T-cell (primary cell): Measurements from ENCODE around the gene AGPS. TPM values are rescaled to one million over a fixed set of nuclear protein-coding genes. Genes with fewer than 3 reads are reported as not detected.
"Not testable (repeated sequence)": the region's sequence is repeated elsewhere in the genome, so short reads cannot be mapped to it uniquely, and the experiment has no call there.

Source experiments
- ATAC-seq, 4 experiments: fragments of 200-7000 bp in 3 of 4; fragments of 150-1000 bp in 1 of 4; cut with Tn5 transposase; replicated peaks in 1 of 4; 1 replicate in 3 of 4; 2 replicates in 1 of 4; pipeline ENCODE4 v1.10.0; 2021; ENCODE audit warnings: moderate library complexity in 3 of 4, mild to moderate bottlenecking in 2 of 4, moderate number of reproducible peaks in 1 of 4
- CTCF ChIA-PET, 2 donors: fragments of 300-600 bp; sonication (Branson Sonifier 250); formaldehyde crosslinking; loops; one replicate each; lab custom pipeline; 2022; ENCODE audit warnings: antibody characterized with exemption in 2 of 2; lab: Charles Lee
- POLR2A ChIA-PET, 2 donors: fragments of 300-600 bp; sonication (Branson Sonifier 250); formaldehyde crosslinking; loops; one replicate each; lab custom pipeline; 2022; ENCODE audit warnings: antibody characterized with exemption in 2 of 2; lab: Charles Lee
- DNase-seq, 35 experiments: peaks; one replicate each; pipeline versions ENCODE4 v3.0.0 to v3.0.0-alpha.2; 2013 to 2023
- H3K27ac ChIP-seq: one replicate; pipeline ENCODE4 v1.5.1; 2013; ENCODE audit warnings: low read length
- H3K27me3 ChIP-seq, 2 experiments: replicated peaks in 1 of 2; 1 replicate in 1 of 2; 2 replicates in 1 of 2; pipeline versions ENCODE4 v1.6.1 to v1.7.0; 2013; ENCODE audit warnings: low read length in 1 of 2, mixed read lengths in 1 of 2; ENCODE audit not compliant: control insufficient read depth in 2 of 2, insufficient read depth in 2 of 2; ENCODE audit errors: extremely low read depth in 1 of 2
- H3K36me3 ChIP-seq, 2 donors: 1 replicate in 1 of 2; 2 replicates in 1 of 2; pipeline versions ENCODE4 v1.6.1 to v1.7.0; 2013; ENCODE audit warnings: low read length in 1 of 2; ENCODE audit not compliant: control insufficient read depth in 2 of 2, insufficient read depth in 1 of 2; ENCODE audit errors: extremely low read depth in 1 of 2
- H3K4me1 ChIP-seq, 2 experiments: 1 replicate in 1 of 2; 2 replicates in 1 of 2; pipeline versions ENCODE4 v1.6.1 to v1.7.0; 2013; ENCODE audit warnings: low read length in 2 of 2, mixed read lengths in 1 of 2; ENCODE audit not compliant: insufficient read depth in 2 of 2, control insufficient read depth in 1 of 2; ENCODE audit errors: extremely low read depth in 1 of 2
- H3K4me3 ChIP-seq, 2 donors: 1 replicate in 1 of 2; 2 replicates in 1 of 2; pipeline versions ENCODE4 v1.5.1 to v1.7.0; 2013; ENCODE audit warnings: mild to moderate bottlenecking in 2 of 2, low read length in 1 of 2, moderate library complexity in 1 of 2; ENCODE audit not compliant: control insufficient read depth in 1 of 2; ENCODE audit errors: extremely low read depth in 1 of 2
- H3K9me3 ChIP-seq: 2 replicates; pipeline ENCODE4 v1.7.0; 2013
- H3K27ac Mint-ChIP-seq, 2 donors: one replicate each; pipeline ENCODE4 v1.8.0; 2020 to 2021; ENCODE audit warnings: mild to moderate bottlenecking in 2 of 2, mixed read lengths in 2 of 2
- H3K27me3 Mint-ChIP-seq, 2 donors: one replicate each; pipeline ENCODE4 v1.8.0; 2021 to 2022; ENCODE audit warnings: mixed read lengths in 2 of 2
- H3K36me3 Mint-ChIP-seq: one replicate; pipeline ENCODE4 v1.8.0; 2021; ENCODE audit warnings: mixed read lengths
- H3K4me1 Mint-ChIP-seq, 3 donors: one replicate each; pipeline ENCODE4 v1.8.0; 2020 to 2022; ENCODE audit warnings: mixed read lengths in 3 of 3, mild to moderate bottlenecking in 1 of 3
- H3K4me3 Mint-ChIP-seq, 3 donors: one replicate each; pipeline ENCODE4 v1.8.0; 2020 to 2022; ENCODE audit warnings: mild to moderate bottlenecking in 3 of 3, mixed read lengths in 3 of 3, moderate library complexity in 3 of 3
- H3K9me3 Mint-ChIP-seq, 3 donors: one replicate each; pipeline ENCODE4 v1.8.0; 2020 to 2022; ENCODE audit warnings: mixed read lengths in 3 of 3
- WGBS: methylation state at CpG from one replicate; pipeline ENCODE4 v1.1.5; 2013; ENCODE audit warnings: missing lambda C conversion rate; ENCODE audit not compliant: insufficient coverage; 5-methylcytosine and 5-hydroxymethylcytosine counted together
- total RNA-seq, 35 experiments: library from RNA in 6 of 35; stranded (reverse) in 6 of 35; fragments of 120-200 nt in 1 of 35; gene quantifications; one replicate each; pipeline versions ENCODE4 v1.2.1 to v1.2.4 and lab custom pipeline; 2013 to 2026

The AGPS gene
- total RNA-seq, 5 donors from 2014 or later (not counting 1 experiment from before 2014, with no cell fraction given) = 26.1 to 32.3 (median 29.6) TPM

DNA sequence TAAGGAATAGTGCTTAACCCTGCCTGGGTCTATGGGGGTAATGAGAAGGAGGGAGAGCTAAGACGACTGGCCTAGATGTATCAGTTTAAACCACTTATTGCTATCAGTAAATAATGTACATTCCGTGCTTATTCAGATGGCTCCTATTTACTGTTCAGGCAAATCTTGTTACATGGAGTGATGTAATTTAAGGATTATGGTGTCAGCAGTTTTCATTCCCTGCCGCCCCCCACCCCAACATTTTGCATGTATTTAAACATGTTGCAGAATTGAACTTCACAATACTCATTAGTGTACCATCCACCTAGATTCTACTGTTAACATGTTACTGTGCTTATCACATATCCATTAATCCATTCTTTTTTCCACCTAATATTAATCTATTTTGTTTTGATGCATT lies 11.7 kb downstream of the AGPS start:
- Mint-ChIP-seq H3K36me3 (peaks cover 8% of the 10 kb centered on the region), H3K4me3 (no peak overlapping the region), H3K27me3 (no peaks in the 10 kb centered on the region), H3K9me3 (peaks cover 0 to under 1% (median 0%) of the 10 kb centered on the region in 3 donors), H3K27ac (no peak overlapping the region), H3K4me1 (peaks cover 66 to 69% (median 68%) of the 10 kb centered on the region in 3 donors)
- ChIA-PET POLR2A (no interaction called here), CTCF (interaction anchor here in 1 of 2 donors (1.1 kb wide), 1 partner anchor 69 kb away, joined by 3 read pairs; no protein-coding TSS in a partner anchor)
- no peak for ATAC-seq
- H3K27ac ChIP-seq = no peak overlapping the region
- H3K9me3 ChIP-seq = no peaks in the 10 kb centered on the region
- WGBS = no CpG with 5 or more reads among the region's 3 CpGs
- no peak for DNase-seq
- H3K4me1 ChIP-seq = no peaks in the 10 kb centered on the region
- no peaks in the 10 kb centered on the region for H3K27me3 ChIP-seq
- no peaks in the 10 kb centered on the region for H3K36me3 ChIP-seq
- H3K4me3 ChIP-seq = no peak overlapping the region

DNA sequence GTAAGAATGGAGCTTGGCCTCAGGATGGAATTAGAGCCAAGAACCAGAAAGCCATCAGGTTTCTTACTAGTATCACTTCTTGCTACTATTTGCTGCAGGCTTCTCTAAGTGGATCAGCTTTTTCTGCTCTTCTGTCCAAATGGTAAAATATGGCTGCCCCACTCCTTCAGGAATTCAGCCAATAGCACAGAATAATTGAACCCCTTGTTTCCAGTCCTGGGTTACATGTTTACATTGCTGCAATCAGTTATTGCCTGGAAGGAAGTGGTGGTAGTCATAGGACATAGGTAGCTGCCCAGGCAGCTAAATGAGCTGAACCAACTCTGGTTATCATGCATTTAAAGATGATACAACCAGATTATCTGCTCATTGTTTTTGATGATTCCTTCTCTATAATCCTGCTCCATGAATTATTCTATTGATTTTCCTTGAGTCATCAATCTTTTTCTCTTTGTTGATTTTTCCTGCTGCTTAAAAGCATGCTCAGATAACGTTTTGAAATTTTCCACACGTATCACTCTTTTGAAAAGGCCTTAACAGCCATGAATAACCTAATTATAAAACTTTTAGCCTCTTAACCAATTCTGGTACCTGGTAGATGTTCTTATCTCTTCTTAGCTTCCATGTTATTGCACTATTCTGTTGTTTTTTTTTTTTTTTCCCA lies 12.6 kb downstream of the AGPS start:
- H3K27ac Mint-ChIP-seq = no peak overlapping the region
- H3K4me3 Mint-ChIP-seq = no peak overlapping the region
- Histone ChIP-seq H3K9me3 (no peaks in the 10 kb centered on the region), H3K4me3 (no peak overlapping the region), H3K4me1 (no peaks in the 10 kb centered on the region), H3K27ac (no peak overlapping the region), H3K36me3 (no peaks in the 10 kb centered on the region), H3K27me3 (no peaks in the 10 kb centered on the region)
- ATAC-seq (no peak), DNase-seq (no peak)
- H3K36me3 Mint-ChIP-seq = peaks cover 11% of the 10 kb centered on the region
- WGBS = 100% methylated on average over 1 of the region's 2 CpGs
- H3K27me3 Mint-ChIP-seq = no peaks in the 10 kb centered on the region
- POLR2A ChIA-PET = interaction anchor here (0.5 to 1.0 kb wide), 4 partner anchors 9 to 111 kb away, joined by 3 to 10 read pairs (median 3); no protein-coding TSS in a partner anchor
- H3K9me3 Mint-ChIP-seq = peaks cover 0 to 4% (median 3%) of the 10 kb centered on the region in 3 donors
- CTCF ChIA-PET = interaction anchor here (0.6 to 1.1 kb wide), 7 partner anchors 11 to 917 kb away, joined by 3 to 5 read pairs (median 5); no protein-coding TSS in a partner anchor
- H3K4me1 Mint-ChIP-seq = peaks cover 65 to 67% (median 66%) of the 10 kb centered on the region in 3 donors

DNA sequence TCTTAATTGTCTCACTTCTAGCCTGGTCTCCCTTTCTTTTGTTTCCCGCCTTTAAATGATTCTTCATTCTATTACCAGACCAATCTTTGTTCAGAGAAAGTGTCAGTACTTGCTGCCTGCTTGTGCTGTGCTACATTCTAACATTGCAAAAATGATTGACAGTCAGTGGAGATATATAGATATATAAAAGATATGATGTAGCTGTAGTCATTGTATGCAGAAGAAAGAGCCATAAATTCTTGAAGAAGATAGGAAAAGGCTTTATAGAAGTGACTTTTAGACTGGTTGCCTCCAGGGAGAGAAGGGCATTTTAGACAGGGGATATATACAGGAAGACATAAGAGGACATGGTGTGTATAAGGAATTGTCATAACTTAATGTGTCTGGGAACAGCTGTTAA lies 13.6 kb downstream of the AGPS start:
- Histone ChIP-seq H3K27me3 (no peaks in the 10 kb centered on the region), H3K9me3 (no peaks in the 10 kb centered on the region), H3K4me3 (no peak overlapping the region), H3K4me1 (no peaks in the 10 kb centered on the region), H3K36me3 (no peaks in the 10 kb centered on the region), H3K27ac (no peak overlapping the region)
- Mint-ChIP-seq H3K27me3 (no peaks in the 10 kb centered on the region), H3K4me3 (no peak overlapping the region), H3K36me3 (peaks cover 11% of the 10 kb centered on the region), H3K4me1 (peaks cover 61 to 68% (median 62%) of the 10 kb centered on the region in 3 donors), H3K27ac (no peak overlapping the region), H3K9me3 (peaks cover 0 to 4% (median 3%) of the 10 kb centered on the region in 3 donors)
- CTCF ChIA-PET = interaction anchor here (0.7 to 1.1 kb wide), 4 partner anchors 10 to 142 kb away, joined by 3 to 5 read pairs (median 4); no protein-coding TSS in a partner anchor
- POLR2A ChIA-PET = interaction anchor here in 1 of 2 donors (0.5 to 1.0 kb wide), 4 partner anchors 8 to 110 kb away, joined by 3 to 10 read pairs (median 3); no protein-coding TSS in a partner anchor
- DNase-seq (no peak), ATAC-seq (no peak)
- WGBS = no CpG with 5 or more reads among the region's 1 CpG

- 100% methylated on average over 2 of the region's 2 CpGs for WGBS
- Histone ChIP-seq H3K27me3 (no peaks in the 10 kb centered on the region), H3K9me3 (no peaks in the 10 kb centered on the region), H3K36me3 (no peaks in the 10 kb centered on the region), H3K4me3 (no peak overlapping the region), H3K27ac (no peak overlapping the region), H3K4me1 (no peaks in the 10 kb centered on the region)
- DNase-seq (no peak), ATAC-seq (no peak)
- Mint-ChIP-seq H3K36me3 (peaks cover 11% of the 10 kb centered on the region), H3K27me3 (no peaks in the 10 kb centered on the region), H3K4me1 (peaks cover 67 to 68% (median 67%) of the 10 kb centered on the region in 3 donors), H3K27ac (no peak overlapping the region), H3K4me3 (no peak overlapping the region), H3K9me3 (peaks cover 0 to 4% (median 3%) of the 10 kb centered on the region in 3 donors)
- POLR2A ChIA-PET = interaction anchor here in 1 of 2 donors (0.5 kb wide), 1 partner anchor 17 kb away, joined by 3 read pairs; no protein-coding TSS in a partner anchor
- CTCF ChIA-PET = no interaction called here
Observed at GRCh38 chr2:177407031-177407430, 14.5 kb downstream of the AGPS start.

- ATAC-seq, H3K27ac Mint-ChIP-seq, H3K4me1 ChIP-seq, H3K4me3 ChIP-seq, H3K9me3 Mint-ChIP-seq, H3K27ac ChIP-seq, POLR2A ChIA-PET, H3K4me3 Mint-ChIP-seq, H3K27me3 Mint-ChIP-seq, H3K36me3 ChIP-seq, CTCF ChIA-PET, DNase-seq, H3K9me3 ChIP-seq, H3K27me3 ChIP-seq: not testable (repeated sequence)
- H3K36me3 Mint-ChIP-seq = peaks cover 16% of the 10 kb centered on the region
- 98% methylated on average over 7 of the region's 8 CpGs for WGBS
- peaks cover 54 to 58% (median 57%) of the 10 kb centered on the region in 3 donors for H3K4me1 Mint-ChIP-seq
Observed at GRCh38 chr2:177410629-177411028, 18.1 kb downstream of the AGPS start.

DNA sequence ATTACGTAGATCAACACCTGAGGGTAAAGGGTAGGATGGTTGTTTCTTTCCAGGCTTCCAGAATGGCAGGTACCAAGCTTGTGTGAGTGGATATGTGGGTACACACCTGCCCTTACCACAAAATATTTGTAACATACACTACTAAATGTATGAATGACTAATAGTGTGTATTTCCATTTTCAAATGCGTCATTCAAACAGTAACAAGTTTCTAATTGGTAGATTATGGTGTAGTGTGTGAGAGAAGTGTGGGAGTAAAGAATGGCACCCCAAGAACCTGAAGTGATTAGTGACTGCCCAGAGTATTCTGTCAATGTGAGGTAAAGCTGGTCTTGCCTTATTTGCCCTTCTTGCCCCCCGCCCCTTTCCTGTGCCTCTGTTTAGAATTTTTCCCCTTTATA lies 21.1 kb downstream of the AGPS start:
- H3K27me3 ChIP-seq = no peaks in the 10 kb centered on the region
- peak overlapping the region in 1 of 2 donors; percentile 58 for H3K27ac Mint-ChIP-seq
- peaks cover 8% of the 10 kb centered on the region for H3K36me3 Mint-ChIP-seq
- DNase-seq (no peak), ATAC-seq (no peak)
- H3K9me3 Mint-ChIP-seq = peaks cover 0 to 4% (median 3%) of the 10 kb centered on the region in 3 donors
- H3K27ac ChIP-seq = no peak overlapping the region
- H3K27me3 Mint-ChIP-seq = no peaks in the 10 kb centered on the region
- no CpG with 5 or more reads among the region's 3 CpGs for WGBS
- no peak overlapping the region for H3K4me3 ChIP-seq
- peaks cover 0 to 5% of the 10 kb centered on the region in 2 donors for H3K36me3 ChIP-seq
- POLR2A ChIA-PET = interaction anchor here in 1 of 2 donors (0.8 kb wide), 1 partner anchor 10 kb away, joined by 3 read pairs; no protein-coding TSS in a partner anchor
- no peaks in the 10 kb centered on the region for H3K4me1 ChIP-seq
- no peaks in the 10 kb centered on the region for H3K9me3 ChIP-seq
- no peak overlapping the region for H3K4me3 Mint-ChIP-seq
- peaks cover 37 to 42% (median 38%) of the 10 kb centered on the region in 3 donors for H3K4me1 Mint-ChIP-seq
- CTCF ChIA-PET = interaction anchor here (0.8 to 4.7 kb wide), 5 partner anchors 78 to 264 kb away, joined by 3 to 95 read pairs (median 6); no protein-coding TSS in a partner anchor
